A549 (cell line): ENCODE data around the gene MCTP1. TPM values are rescaled to one million over a fixed set of nuclear protein-coding genes. Genes with fewer than 3 reads are reported as not detected.

ENCODE experiments used
- ATAC-seq, 2 experiments: fragments of 200-7000 bp in 1 of 2; fragments of >200 bp in 1 of 2; cut with Nextera tagmentation in 1 of 2; cut with Tn5 transposase in 1 of 2; 3 replicates each; pipeline versions ENCODE4 v1.8.0 to v1.9.1; 2018 to 2020; ENCODE audit warnings: mild to moderate bottlenecking in 1 of 2, moderate library complexity in 1 of 2
- CTCF ChIA-PET: fragments of 300-600 bp; sonication (Branson Sonifier 250); formaldehyde crosslinking; extraction: SDS; loops from one replicate; lab custom pipeline; 2021; ENCODE audit warnings: antibody characterized with exemption, inconsistent platforms; lab: Yijun Ruan, JAX
- POLR2A ChIA-PET: fragments of 350-600 bp; formaldehyde crosslinking; extraction: SDS; loops from one replicate; lab custom pipeline; 2021; ENCODE audit warnings: antibody characterized with exemption, inconsistent platforms; lab: Yijun Ruan, JAX
- DNase-seq, 2 experiments: peaks; one replicate each; pipeline versions ENCODE4 v3.0.0 to v3.0.0-alpha.2; 2011 to 2016; ENCODE audit warnings: low read depth in 1 of 2, low spot score in 1 of 2
- FAIRE-seq: peaks from 2 replicates; lab custom pipeline; 2011; peaks lifted over from hg19 to GRCh38; lab: Jason Lieb, UNC
- H3K27ac ChIP-seq, 2 experiments: fragments of >200 bp; sonication (Bioruptor Twin); formaldehyde crosslinking; 3 replicates each; pipeline ENCODE4 v1.5.1; 2016 to 2017
- H3K4me1 ChIP-seq: fragments of >200 bp; sonication (Bioruptor Twin); formaldehyde crosslinking; 3 replicates; pipeline ENCODE4 v1.6.1; 2016
- H3K4me2 ChIP-seq: fragments of >200 bp; sonication (Bioruptor Twin); formaldehyde crosslinking; 3 replicates; pipeline ENCODE4 v1.6.1; 2016
- H3K4me3 ChIP-seq: fragments of >200 bp; sonication (Bioruptor Twin); formaldehyde crosslinking; 3 replicates; pipeline ENCODE4 v1.5.1; 2016
- H3K9me3 ChIP-seq: fragments of >200 bp; sonication (Bioruptor Twin); formaldehyde crosslinking; 3 replicates; pipeline ENCODE4 v1.6.1; 2016
- ATOH8 ChIP-seq: fragments of 250-450 bp; sonication (Bioruptor Pico); IDR thresholded peaks from 2 replicates; pipeline ENCODE4 v1.5.0; 2020; ENCODE audit warnings: low read depth, mild to moderate bottlenecking, moderate library complexity
- BHLHE40 ChIP-seq: IDR thresholded peaks from 2 replicates; pipeline ENCODE4 v1.6.1; 2012; ENCODE audit warnings: low read depth, low read length, inconsistent platforms
- CHD4 ChIP-seq: fragments of 200-600 bp; sonication (generic); IDR thresholded peaks from 2 replicates; pipeline ENCODE4 v1.6.1; 2016; ENCODE audit warnings: antibody characterized with exemption, mild to moderate bottlenecking, borderline replicate concordance
- EHMT2 ChIP-seq: fragments of 200-600 bp; sonication (generic); IDR thresholded peaks from 2 replicates; pipeline ENCODE4 v1.6.1; 2016; ENCODE audit warnings: antibody characterized with exemption, low read depth, mild to moderate bottlenecking, moderate library complexity
- ELK1 ChIP-seq: fragments of 150-350 bp; IDR thresholded peaks from 2 replicates; pipeline ENCODE4 v1.6.1; 2014; ENCODE audit warnings: low read depth, mild to moderate bottlenecking, low read length
- ESRRA ChIP-seq: fragments of 150-350 bp; IDR thresholded peaks from 2 replicates; pipeline ENCODE4 v1.6.1; 2014; ENCODE audit warnings: mild to moderate bottlenecking, low read length, borderline replicate concordance
- HDAC2 ChIP-seq: fragments of 200-600 bp; sonication (generic); IDR thresholded peaks from 2 replicates; pipeline ENCODE4 v1.6.1; 2016
- HMGXB4 ChIP-seq: fragments of 250-450 bp; sonication (Bioruptor Pico); IDR thresholded peaks from 2 replicates; pipeline ENCODE4 v1.5.0; 2021; ENCODE audit warnings: mild to moderate bottlenecking, moderate library complexity, borderline replicate concordance
- JUNB ChIP-seq: fragments of >200 bp; sonication (Bioruptor Twin); formaldehyde crosslinking; IDR thresholded peaks from 2 replicates; pipeline ENCODE4 v1.6.1; 2016
- KDM1A ChIP-seq: fragments of 200-600 bp; sonication (generic); IDR thresholded peaks from 2 replicates; pipeline ENCODE4 v1.6.1; 2016; ENCODE audit warnings: low read depth, mild to moderate bottlenecking
- MAX ChIP-seq: IDR thresholded peaks from 2 replicates; pipeline ENCODE4 v1.6.1; 2012
- MYC ChIP-seq: IDR thresholded peaks from 2 replicates; pipeline ENCODE4 v1.6.1; 2012; ENCODE audit warnings: mild to moderate bottlenecking, inconsistent platforms, low read length, improper control_type of control experiment, borderline replicate concordance
- NFE2L2 ChIP-seq: fragments of 150-350 bp; conservative IDR thresholded peaks from 2 replicates; pipeline ENCODE4 v1.6.1; 2014; ENCODE audit warnings: low read length
- NR3C1 ChIP-seq: fragments of >200 bp; sonication (Bioruptor Twin); formaldehyde crosslinking; IDR thresholded peaks from 3 replicates; pipeline ENCODE4 v1.6.1; 2017
- RFX5 ChIP-seq: fragments of 450-650 bp; IDR thresholded peaks from 2 replicates; pipeline ENCODE4 v1.7.1; 2014; ENCODE audit warnings: antibody characterized with exemption, mild to moderate bottlenecking, moderate library complexity
- SREBF2 ChIP-seq: fragments of 450-650 bp; IDR thresholded peaks from 2 replicates; pipeline ENCODE4 v1.6.1; 2014; ENCODE audit warnings: mild to moderate bottlenecking, moderate library complexity
- TFCP2L1 ChIP-seq: fragments of 250-450 bp; sonication (Bioruptor Pico); IDR thresholded peaks from 2 replicates; pipeline ENCODE4 v1.5.0; 2021; ENCODE audit warnings: mild to moderate bottlenecking
- TP53 ChIP-seq: fragments of 250-450 bp; sonication (Bioruptor Pico); IDR thresholded peaks from 2 replicates; pipeline ENCODE4 v1.5.0; 2021; ENCODE audit warnings: mild to moderate bottlenecking, moderate library complexity
- ZC3H11A ChIP-seq: fragments of 450-650 bp; IDR thresholded peaks from 2 replicates; pipeline ENCODE4 v1.6.1; 2014; ENCODE audit warnings: antibody characterized with exemption, mild to moderate bottlenecking
- ZFP36 ChIP-seq: fragments of 450-650 bp; IDR thresholded peaks from 2 replicates; pipeline ENCODE4 v1.6.1; 2014; ENCODE audit warnings: borderline replicate concordance; ENCODE audit not compliant: partially characterized antibody
- WGBS: methylation state at CpG from one replicate; pipeline ENCODE4 v1.1.6; 2017; ENCODE audit errors: missing lambda C conversion rate; 5-methylcytosine and 5-hydroxymethylcytosine counted together
- polyA plus RNA-seq, 4 experiments: library from polyadenylated mRNA; depleted of rRNA in 3 of 4; stranded (reverse); fragments of >200 nt; fragmentation: RNase III in 1 of 4; extraction: RNeasy Plus Mini Kit Qiagen cat#74134 plus additional on column Dnase treatment in 1 of 4; gene quantifications; 2 replicates in 3 of 4; 3 replicates in 1 of 4; pipeline ENCODE4 v1.2.3, GENCODE V29; 2011 to 2017
- TF ChIP-seq, protein P1 (sequence below): fragments of 450-650 bp; IDR thresholded peaks from 2 replicates; pipeline ENCODE4 v1.6.1; 2014; ENCODE audit warnings: antibody characterized with exemption

MCTP1 gene
- polyA plus RNA-seq, 2 of the 4 experiments (the other 2 are of a cell fraction), result 5.4 to 6.9 TPM

- CTCF ChIA-PET, result no interaction called here
Observed at GRCh38 chr5:94993491-94993890, 291.4 kb downstream of the MCTP1 start.

GRCh38 chr5:94992325-94992724 is 292.6 kb downstream of the MCTP1 start:
- Histone ChIP-seq H3K4me3 (no peak overlapping the region), H3K4me1 (no peaks in the 10 kb centered on the region), H3K9me3 (no peaks in the 10 kb centered on the region), H3K27ac (no peak overlapping the region), H3K4me2 (no peak overlapping the region)
- ChIA-PET POLR2A (no interaction called here), CTCF (no interaction called here)
- TF ChIP-seq KDM1A (no peak), ESRRA (no peak), HDAC2 (no peak), BHLHE40 (no peak), SREBF2 (no peak)
- no peak for DNase-seq
- 57% methylated on average over 2 of the region's 2 CpGs for WGBS
- no peak for FAIRE-seq
- no peak for ATAC-seq

More at GRCh38 chr5:94993491-94993890, 291.4 kb downstream of the MCTP1 start:
- ATAC-seq, result no peak
- FAIRE-seq, result no peak
- 65% methylated on average over 1 of the region's 1 CpG for WGBS
- no peaks in the 10 kb centered on the region for H3K4me1 ChIP-seq
- no peaks in the 10 kb centered on the region for H3K9me3 ChIP-seq
- POLR2A ChIA-PET, result no interaction called here
- TF ChIP-seq TFCP2L1 (no peak), RFX5 (no peak), JUNB (no peak), NR3C1 (no peak), ESRRA (no peak), TP53 (CRISPR knock-in tag) (no peak), ZC3H11A (no peak), ELK1 (no peak), MYC (no peak), ZFP36 (no peak), MAX (no peak), EHMT2 (no peak), NFE2L2 (no peak), CHD4 (no peak), HMGXB4 (CRISPR knock-in tag) (no peak), ATOH8 (CRISPR knock-in tag) (no peak)
- TF ChIP-seq, protein P1, sequence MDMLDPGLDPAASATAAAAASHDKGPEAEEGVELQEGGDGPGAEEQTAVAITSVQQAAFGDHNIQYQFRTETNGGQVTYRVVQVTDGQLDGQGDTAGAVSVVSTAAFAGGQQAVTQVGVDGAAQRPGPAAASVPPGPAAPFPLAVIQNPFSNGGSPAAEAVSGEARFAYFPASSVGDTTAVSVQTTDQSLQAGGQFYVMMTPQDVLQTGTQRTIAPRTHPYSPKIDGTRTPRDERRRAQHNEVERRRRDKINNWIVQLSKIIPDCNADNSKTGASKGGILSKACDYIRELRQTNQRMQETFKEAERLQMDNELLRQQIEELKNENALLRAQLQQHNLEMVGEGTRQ, result no peak
- H3K4me2 ChIP-seq, result no peak overlapping the region
- no peak overlapping the region for H3K27ac ChIP-seq
- H3K4me3 ChIP-seq, result no peak overlapping the region
- no peak for DNase-seq
